Mucosa of gallbladder (tissue), 1 donor: ENCODE measurements around the gene NRG3. TPM values are rescaled to one million over a fixed set of nuclear protein-coding genes. Genes with fewer than 3 reads are reported as not detected.

Experiments
- DNase-seq: peaks from one replicate; pipeline ENCODE4 v3.0.0-alpha.2; 2020; ENCODE audit warnings: low spot score
- total RNA-seq: library from RNA; stranded (reverse); gene quantifications from one replicate; pipeline ENCODE4 v1.2.1, GENCODE V29; 2021
- donor health status: DM: no; HTN: no; CAD: no.

The NRG3 gene
- total RNA-seq, 1 donor from 2014 or later = 14.6 TPM

- no peak for DNase-seq
Measured at GRCh38 chr10:82814635-82815034, 939.6 kb downstream of the NRG3 start.

DNA sequence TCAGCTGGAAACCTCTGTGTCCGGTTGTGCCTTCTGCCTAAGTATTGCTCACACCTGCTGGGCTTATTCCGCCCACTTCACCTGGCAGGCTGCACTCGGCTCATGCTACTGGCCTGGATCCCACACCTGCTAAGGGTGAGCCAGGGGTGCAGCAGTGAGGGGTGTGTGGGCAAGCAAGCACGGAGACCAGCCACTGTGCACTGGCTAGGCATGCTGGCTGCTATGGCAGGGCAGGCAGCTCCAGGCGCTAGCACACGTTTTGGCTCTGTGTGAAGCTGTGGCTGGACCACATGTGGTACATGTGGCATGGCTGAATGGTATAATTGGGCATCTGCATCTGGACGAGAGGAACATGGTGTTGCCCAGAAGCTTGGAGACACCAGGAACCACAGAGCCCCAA is 940.7 kb downstream of the NRG3 start:
- DNase-seq = no peak

GRCh38 chr10:82817676-82818422 is 942.9 kb downstream of the NRG3 start:
- DNase-seq = no peak

DNA sequence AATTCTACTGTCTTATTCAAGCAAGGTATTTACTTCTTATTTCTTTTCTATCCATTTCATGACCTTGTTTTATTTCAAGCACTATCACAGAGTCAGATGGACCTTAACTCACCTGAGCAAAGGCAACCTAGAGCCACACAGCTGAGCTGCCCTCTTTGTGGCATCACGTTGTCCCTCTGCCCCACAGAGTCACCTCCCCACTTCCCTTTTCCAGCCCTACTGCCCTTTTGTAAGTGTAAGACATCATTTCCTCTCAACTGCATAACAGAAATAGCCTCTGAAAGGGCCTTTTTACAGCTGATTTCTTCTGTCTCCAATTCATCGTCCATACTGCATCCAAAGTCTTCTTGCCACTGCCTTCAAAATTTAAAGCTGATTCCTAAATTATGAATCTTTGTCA is 946.0 kb downstream of the NRG3 start:
- no peak for DNase-seq

- no peak for DNase-seq
Measured at GRCh38 chr10:82826132-82826531, 951.1 kb downstream of the NRG3 start.

- DNase-seq = no peak
Measured at GRCh38 chr10:82827901-82828300, 952.9 kb downstream of the NRG3 start.

- DNase-seq = no peak
Measured at GRCh38 chr10:82847242-82847641, 972.2 kb downstream of the NRG3 start.

GRCh38 chr10:82850191-82850590 is 975.2 kb downstream of the NRG3 start:
- DNase-seq = no peak

GRCh38 chr10:82856957-82857613 is 982.1 kb downstream of the NRG3 start:
- no peak for DNase-seq

GRCh38 chr10:82861889-82862288 is 986.9 kb downstream of the NRG3 start:
- no peak for DNase-seq

GRCh38 chr10:82865366-82865765 is 990.4 kb downstream of the NRG3 start:
- DNase-seq = no peak

DNA sequence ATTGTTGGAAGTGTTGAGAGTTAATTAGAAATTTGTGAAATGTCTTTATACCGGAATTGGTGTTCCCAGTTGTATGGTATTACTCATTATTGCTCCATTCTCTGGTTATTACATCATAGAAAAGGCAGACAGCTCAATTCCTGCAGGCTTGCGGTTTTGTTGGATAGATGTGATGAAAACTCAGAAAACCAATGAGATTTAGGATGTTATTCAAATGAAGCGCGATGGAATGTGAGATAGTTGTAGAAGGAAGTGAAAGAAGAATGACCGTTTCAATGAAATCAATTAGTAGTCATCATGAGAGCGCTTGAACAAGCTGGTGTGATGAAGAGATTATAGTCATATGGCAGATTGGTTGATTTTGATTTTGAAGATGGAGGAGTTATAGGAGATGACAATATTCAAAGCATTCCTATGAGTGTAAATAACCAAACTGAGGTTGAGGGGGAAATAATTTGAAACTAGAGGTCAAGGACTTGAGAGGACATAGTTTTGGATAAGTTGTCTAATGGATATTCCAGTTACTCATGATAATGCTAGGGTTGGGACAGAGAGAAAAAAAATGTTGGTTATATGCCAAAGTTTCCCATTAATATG is 991.5 kb downstream of the NRG3 start:
- DNase-seq = no peak

- DNase-seq = no peak
Measured at GRCh38 chr10:82867056-82867455, 992.1 kb downstream of the NRG3 start.

DNA sequence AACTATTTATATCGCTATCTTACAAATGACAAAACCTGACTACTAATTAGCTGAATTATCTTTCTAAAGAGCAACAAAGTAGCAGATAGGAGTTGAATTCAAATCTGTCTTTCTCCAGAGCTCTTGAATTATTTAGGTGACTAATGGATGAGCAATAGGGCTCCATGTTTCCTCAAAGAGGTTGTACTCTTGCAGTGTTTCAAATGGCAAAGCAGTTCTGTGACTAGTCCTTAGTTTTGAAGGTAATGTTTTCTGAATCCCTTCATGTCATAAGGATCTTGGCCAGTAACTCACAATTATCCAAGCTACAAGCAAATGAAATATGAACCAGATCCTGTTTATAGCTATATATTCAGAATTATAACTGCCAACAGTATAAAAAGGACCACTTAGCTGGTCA is 999.7 kb downstream of the NRG3 start:
- no peak for DNase-seq

- no peak for DNase-seq
Measured at GRCh38 chr10:82880776-82881290, 1005.8 kb downstream of the NRG3 start.

DNA sequence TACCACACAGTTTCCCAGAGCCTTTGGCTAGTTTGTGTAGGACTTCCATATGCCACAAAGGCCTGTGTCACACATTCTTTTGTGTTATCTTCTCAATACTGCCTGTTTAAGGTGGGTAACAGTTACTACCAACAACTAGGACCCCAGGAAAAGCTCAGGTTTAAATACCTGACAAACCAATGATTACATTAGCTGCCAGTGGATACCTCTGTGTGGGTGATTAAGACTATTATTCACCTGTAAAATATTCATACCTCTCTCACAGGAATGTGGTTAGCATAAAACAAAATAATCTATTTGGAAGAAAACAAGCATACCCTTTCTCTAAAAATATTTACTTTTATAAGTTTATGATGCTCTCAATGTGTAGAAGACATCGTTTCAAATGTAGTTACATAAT is 1007.7 kb downstream of the NRG3 start:
- DNase-seq = no peak

DNA sequence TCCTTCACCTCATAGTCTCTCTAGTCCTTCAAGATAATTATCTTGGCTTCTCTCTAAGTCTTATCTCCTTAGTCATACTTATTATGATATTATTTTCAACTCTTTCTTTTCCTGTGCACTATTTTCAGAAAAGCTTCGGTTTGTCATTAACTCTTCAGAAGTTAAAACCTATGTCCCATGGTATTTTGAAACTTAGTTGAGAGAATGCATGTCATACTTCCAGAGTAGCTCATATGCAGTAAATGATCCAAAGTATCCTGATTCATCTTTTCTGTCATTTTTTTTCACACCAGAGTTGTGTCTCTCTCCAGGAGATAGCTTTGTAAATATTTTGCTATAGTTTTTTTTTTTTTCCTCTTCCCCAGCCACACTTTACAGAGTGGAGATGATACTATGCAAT is 1008.6 kb downstream of the NRG3 start:
- no peak for DNase-seq

- DNase-seq = no peak
Measured at GRCh38 chr10:82887488-82887887, 1012.5 kb downstream of the NRG3 start.

GRCh38 chr10:82888809-82889455 is 1013.9 kb downstream of the NRG3 start:
- DNase-seq = no peak

DNA sequence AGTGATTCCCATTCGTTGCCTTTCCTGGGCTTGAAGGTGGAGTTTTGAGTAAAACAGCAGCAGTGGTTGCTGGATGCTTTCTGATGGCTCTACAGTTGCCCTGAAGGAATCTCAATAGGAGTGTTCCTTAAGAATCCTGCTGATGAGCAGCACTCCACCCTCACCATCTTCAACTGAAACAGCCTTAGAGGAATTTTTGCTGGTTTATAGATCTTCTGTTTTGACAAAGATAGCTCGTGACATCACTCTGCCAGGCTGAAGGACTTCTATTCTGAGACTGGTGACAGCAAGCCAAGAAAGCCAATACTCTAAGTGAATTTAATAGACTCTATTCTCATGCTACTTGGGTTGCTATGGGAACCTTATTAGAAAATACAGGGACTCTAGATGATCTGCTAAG is 1014.7 kb downstream of the NRG3 start:
- DNase-seq = no peak

DNA sequence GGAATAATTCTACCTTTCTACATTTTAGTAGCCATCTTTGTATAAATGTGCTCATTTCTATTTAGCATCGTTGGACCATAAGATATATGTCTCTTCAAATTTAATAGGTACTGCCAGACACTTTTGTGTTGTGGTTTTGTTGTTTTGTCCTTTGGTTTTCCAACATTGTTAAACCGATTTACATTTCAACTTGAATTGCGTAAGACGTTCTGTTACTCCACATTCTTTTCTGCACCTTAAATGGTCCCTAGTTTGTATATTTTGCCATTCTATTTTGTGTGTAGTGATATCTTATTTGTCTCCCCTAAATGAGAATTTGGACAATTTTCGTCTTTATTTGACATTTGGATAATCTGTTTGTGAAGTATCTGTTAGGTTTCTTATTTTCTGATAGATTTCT is 1015.6 kb downstream of the NRG3 start:
- no peak for DNase-seq

DNA sequence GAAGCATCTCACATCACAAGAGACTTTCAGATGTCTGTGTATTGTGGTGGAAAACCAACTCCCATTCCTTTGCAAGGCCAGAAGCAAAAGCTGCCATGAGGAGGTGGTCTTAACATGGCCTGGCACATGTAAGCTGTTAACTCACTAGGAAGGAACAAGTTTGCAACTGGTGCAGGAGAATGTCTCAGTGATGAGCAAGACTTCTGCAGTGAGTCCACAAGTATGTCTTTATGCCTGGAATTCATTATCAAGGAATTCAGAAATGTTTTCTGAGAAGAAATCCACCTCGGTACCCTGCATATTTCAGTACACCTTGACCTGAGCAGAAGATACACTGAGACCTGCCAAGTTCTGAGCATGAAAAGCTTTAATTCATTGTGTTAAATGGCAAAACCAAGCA is 1033.1 kb downstream of the NRG3 start:
- DNase-seq = no peak
